Measurements from ENCODE around the gene PAN3.
A peak's percentile ranks its signal among the peaks of the same experiment; 100 is the strongest.

The PAN3 gene

DNA sequence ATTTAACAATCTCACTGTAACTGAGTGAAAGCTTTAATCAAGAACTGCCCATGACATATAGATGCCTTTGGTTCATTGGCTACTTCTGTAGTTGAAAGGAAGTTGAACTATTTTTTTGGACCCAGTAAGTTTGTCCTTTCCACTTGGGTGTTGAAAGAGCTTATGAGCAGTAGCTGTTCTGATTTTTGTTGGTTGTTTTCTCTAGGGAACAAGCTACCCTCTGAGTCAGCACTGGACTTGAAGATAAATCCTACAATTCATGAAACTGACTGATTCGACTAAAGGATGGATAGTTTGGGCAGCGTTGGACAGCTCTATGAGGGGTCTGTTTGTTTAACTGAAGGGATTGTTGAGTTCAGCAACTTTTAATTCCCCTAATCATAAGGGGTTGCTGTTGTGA, 101.0 kb downstream of the PAN3 start:
- H3K4me1 Mint-ChIP-seq = no peaks in the 10 kb centered on the region
- no peaks in the 10 kb centered on the region for H3K27me3 Mint-ChIP-seq
- DNase-seq (no peak), ATAC-seq (no peak)
- H3K27ac Mint-ChIP-seq = no peak overlapping the region
- H3K4me3 Mint-ChIP-seq = no peak overlapping the region
- H3K9me3 Mint-ChIP-seq = no peaks in the 10 kb centered on the region

DNA sequence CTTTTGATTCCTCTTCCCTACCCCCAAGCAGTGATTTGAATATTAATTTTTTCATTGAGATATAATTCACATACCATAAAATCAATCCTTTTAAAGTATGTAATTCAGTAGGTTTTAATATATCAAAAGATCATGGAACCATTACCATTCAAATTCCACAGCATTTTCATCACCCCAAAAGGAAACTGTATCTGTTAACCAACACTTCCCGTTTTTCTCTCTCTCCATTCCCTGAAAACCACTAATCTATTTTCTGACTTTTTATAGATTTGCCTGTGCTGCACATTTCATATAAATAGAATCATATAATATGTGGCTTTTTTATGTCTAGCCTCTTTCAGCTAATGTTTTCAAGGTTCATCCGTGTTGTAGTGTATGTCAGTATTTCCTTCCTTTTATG, 107.1 kb downstream of the PAN3 start:
- ATAC-seq (no peak), DNase-seq (no peak)
- no peak overlapping the region for H3K27ac Mint-ChIP-seq
- no peak overlapping the region for H3K4me3 Mint-ChIP-seq
- no peaks in the 10 kb centered on the region for H3K27me3 Mint-ChIP-seq
- peaks cover 8 to 15% of the 10 kb centered on the region in 2 donors for H3K9me3 Mint-ChIP-seq
- H3K4me1 Mint-ChIP-seq = peaks cover 21% of the 10 kb centered on the region

DNA sequence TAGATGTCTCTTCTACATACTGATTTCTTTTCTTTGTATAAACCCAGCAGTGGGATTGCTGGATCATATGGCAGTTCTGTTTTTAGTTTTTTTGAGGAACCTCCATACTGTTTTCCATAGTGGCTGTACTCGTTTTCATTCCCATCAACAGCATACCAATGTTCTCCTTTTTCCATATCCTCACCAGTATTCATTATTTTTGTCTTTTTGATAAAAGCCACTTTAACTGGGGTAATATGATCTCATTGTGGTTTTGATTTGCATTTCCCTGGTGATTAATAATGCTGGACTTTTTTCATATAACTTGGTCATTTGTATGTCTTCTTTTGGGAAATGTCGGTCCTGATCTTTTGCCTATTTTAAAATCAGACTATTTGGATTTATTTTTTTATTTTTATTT, 108.5 kb downstream of the PAN3 start:
- no peaks in the 10 kb centered on the region for H3K27me3 Mint-ChIP-seq
- no peak overlapping the region for H3K4me3 Mint-ChIP-seq
- peaks cover 8 to 15% of the 10 kb centered on the region in 2 donors for H3K9me3 Mint-ChIP-seq
- DNase-seq (no peak), ATAC-seq (no peak)
- peaks cover 33% of the 10 kb centered on the region for H3K4me1 Mint-ChIP-seq
- H3K27ac Mint-ChIP-seq = no peak overlapping the region

DNA sequence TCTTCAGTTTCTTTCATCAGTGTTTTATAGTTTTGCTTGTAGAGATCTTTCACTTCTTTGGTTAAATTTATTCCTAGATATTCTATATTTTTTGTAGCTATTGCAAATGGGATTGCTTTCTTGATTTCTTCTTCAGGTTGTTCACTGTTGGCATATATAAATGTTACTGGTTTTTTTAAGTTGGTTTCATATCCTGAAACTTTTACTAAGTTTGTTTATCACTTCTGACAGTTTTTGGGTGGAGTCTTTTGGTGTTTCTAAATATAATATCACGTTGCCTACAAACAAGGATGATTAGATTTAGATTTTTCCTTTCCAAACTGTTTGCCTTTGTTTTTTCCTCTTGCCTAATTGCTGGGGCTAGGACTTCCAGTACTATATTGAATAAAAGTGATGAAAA, 109.7 kb downstream of the PAN3 start:
- H3K4me1 Mint-ChIP-seq = peaks cover 34% of the 10 kb centered on the region
- peaks cover 8 to 15% of the 10 kb centered on the region in 2 donors for H3K9me3 Mint-ChIP-seq
- DNase-seq (no peak), ATAC-seq (no peak)
- H3K27ac Mint-ChIP-seq = peak overlapping the region in 1 of 2 donors; percentile 76
- no peak overlapping the region for H3K4me3 Mint-ChIP-seq
- no peaks in the 10 kb centered on the region for H3K27me3 Mint-ChIP-seq

DNA sequence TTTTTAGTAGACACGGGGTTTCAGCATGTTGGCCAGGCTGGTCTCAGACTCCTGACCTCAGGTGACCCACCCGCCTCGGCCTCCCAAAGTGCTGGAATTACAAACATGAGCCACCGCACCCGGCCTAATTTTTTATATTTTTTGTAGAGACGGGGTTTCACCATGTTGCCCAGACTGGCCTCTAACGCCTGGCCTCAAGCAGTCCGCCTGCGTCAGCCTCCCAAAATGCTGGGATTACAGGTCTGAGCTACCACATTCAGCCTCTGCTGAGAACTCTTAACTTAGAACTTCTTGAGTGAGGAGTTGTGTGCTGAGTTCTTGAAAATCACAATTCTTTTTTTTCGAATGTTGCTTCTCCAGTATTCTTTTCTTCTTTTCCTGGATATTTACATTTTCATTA, 112.2 kb downstream of the PAN3 start:
- Mint-ChIP-seq H3K4me1 (peaks cover 40% of the 10 kb centered on the region), H3K4me3 (no peak overlapping the region), H3K27ac (no peak overlapping the region)

DNA sequence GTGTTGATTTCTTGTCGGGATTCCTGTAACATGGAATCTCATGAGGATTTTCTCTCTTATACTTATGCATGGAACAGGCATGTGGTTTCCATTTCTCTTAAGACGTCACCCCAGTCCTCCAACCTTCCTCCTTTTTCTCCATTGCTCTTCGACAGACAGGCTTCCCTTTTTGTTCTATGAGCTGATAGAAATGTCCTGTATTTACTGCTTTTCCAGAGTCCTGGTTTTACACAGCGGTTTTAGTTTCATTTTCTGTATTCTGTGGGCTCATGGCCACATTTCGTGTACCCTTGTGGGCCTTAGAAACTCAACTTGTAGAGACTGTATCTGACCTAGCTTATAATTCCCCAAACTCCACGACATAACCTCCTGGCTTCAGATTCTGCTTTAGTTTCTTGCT, 113.1 kb downstream of the PAN3 start:
- no peaks in the 10 kb centered on the region for H3K27me3 Mint-ChIP-seq
- H3K9me3 Mint-ChIP-seq = peaks cover 3 to 12% of the 10 kb centered on the region in 2 donors
- peak overlapping the region in 1 of 2 donors; percentile 24 for H3K4me3 Mint-ChIP-seq
- H3K27ac Mint-ChIP-seq = peak overlapping the region in 1 of 2 donors; percentile 68
- peaks cover 36% of the 10 kb centered on the region for H3K4me1 Mint-ChIP-seq
- DNase-seq (no peak), ATAC-seq (no peak)

More for the DNA sequence above, 112.2 kb downstream of the PAN3 start:
- DNase-seq (no peak), ATAC-seq (no peak)
- Mint-ChIP-seq H3K9me3 (peaks cover 8 to 15% of the 10 kb centered on the region in 2 donors), H3K27me3 (no peaks in the 10 kb centered on the region)

DNA sequence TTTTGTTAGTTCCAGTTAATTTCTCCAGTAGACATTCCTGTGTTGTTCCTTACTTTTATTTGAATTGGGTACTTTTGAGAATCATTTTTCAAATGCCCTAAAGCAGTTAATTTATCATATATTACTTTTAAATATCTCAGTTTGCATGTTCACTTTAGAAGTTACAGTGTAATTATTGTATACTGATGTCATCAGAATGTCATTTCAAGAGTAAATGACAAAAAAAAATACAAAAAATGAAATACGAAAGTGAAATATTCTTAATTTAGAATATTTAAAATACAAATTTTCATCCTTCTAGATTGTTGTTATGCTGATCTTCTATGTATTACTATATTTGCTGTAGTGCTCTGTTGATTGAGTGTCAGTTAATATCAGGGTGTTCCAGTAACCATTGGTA, 114.2 kb downstream of the PAN3 start:
- Mint-ChIP-seq H3K27me3 (no peaks in the 10 kb centered on the region), H3K4me1 (peaks cover 25% of the 10 kb centered on the region), H3K4me3 (no peak overlapping the region), H3K27ac (no peak overlapping the region), H3K9me3 (peaks cover 0 to 5% of the 10 kb centered on the region in 2 donors)
- ATAC-seq (no peak), DNase-seq (no peak)

DNA sequence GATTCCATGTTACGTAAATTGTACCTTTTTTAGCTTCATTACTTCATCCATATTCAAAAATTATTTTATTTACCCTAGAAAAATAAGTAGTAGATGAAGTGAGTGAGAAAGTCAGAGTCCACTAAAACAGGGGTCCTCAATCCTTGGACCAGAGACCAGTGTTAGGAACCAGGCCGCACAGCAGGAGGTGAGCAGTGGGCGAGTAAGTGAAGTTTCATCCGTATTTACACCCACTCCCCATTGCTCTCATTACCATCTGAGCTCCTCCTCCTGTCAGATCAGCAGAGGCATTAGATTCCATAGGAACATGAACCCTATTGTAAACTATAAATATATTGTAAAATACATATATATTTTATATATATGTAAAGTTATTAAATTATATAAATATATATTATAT, 119.0 kb downstream of the PAN3 start:
- H3K4me3 Mint-ChIP-seq = no peak overlapping the region
- no peak for DNase-seq
- no peak overlapping the region for H3K27ac Mint-ChIP-seq
- no peaks in the 10 kb centered on the region for H3K9me3 Mint-ChIP-seq
- H3K4me1 Mint-ChIP-seq = peaks cover 6% of the 10 kb centered on the region
- ATAC-seq = no peak
- H3K27me3 Mint-ChIP-seq = no peaks in the 10 kb centered on the region

DNA sequence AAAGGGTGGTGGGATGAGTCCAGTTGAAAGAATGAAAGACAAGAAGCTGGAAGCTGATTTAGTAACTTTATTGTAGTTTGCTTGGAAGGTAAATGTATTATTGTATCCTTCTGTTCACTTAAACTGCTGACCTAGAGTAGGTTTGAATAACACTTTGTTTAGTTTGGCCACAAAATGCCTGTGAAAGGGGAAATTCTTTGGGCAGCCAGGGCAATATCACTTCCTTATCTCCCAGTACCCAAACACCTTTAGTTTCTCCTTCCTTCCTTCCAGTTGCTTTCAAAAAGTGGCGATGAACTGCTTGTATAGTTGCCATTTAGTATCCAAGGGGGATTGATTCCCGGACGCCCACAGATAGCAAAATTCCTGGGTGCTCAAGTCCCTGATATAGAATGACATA, 120.1 kb downstream of the PAN3 start:
- Mint-ChIP-seq H3K4me3 (no peak overlapping the region), H3K27me3 (no peaks in the 10 kb centered on the region), H3K9me3 (peaks cover 0 to 5% of the 10 kb centered on the region in 2 donors), H3K27ac (no peak overlapping the region), H3K4me1 (peaks cover 4% of the 10 kb centered on the region)
- DNase-seq (no peak), ATAC-seq (no peak)

DNA sequence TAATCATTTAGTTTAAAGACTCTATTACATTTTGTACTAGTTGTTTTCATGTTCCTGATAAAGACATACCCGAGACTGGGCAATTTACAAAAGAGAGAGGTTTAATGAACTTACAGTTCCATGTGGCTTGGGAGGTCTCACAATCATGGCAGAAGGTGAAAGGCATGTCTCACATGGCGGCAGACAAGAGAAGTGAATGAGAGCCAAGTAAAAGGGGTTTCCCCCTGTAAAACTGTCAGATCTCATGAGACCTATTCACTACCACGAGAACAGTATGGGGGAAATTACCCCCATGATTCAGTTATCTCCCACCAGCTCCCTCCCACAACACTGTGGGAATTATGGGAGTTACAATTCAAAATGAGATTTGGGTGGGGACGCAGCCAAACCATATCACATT, 129.2 kb downstream of the PAN3 start:
- no peak for DNase-seq
- H3K27ac Mint-ChIP-seq = no peak overlapping the region
- no peak for ATAC-seq
- H3K27me3 Mint-ChIP-seq = no peaks in the 10 kb centered on the region
- H3K9me3 Mint-ChIP-seq = peaks cover 8 to 13% of the 10 kb centered on the region in 2 donors
- peaks cover 12% of the 10 kb centered on the region for H3K4me1 Mint-ChIP-seq
- no peak overlapping the region for H3K4me3 Mint-ChIP-seq

DNA sequence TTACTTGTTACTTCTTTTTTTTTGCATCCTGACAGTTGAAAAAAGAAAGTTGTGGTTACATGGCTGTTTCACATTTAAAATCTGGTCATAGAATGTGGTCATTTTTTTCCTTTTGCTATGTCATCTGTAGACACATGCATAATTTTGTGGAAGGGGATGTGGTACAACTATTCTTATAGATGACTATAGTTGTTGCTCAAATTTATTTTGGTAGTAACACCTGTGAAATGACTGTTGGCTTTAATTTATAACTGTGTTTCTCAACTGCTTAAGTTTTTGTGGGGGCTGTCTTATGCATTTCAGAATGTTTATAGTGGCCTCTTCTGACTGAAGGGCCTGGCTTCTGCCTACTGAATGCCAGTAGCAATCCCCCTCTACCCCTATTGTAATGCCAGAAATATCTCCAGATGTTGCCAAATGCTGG, 130.5 kb downstream of the PAN3 start:
- no peak overlapping the region for H3K27ac Mint-ChIP-seq
- peak; percentile 100 for ATAC-seq
- no peaks in the 10 kb centered on the region for H3K27me3 Mint-ChIP-seq
- H3K4me1 Mint-ChIP-seq = peaks cover 12% of the 10 kb centered on the region
- H3K9me3 Mint-ChIP-seq = peaks cover 8% of the 10 kb centered on the region in 2 donors
- no peak for DNase-seq
- H3K4me3 Mint-ChIP-seq = no peak overlapping the region

DNA sequence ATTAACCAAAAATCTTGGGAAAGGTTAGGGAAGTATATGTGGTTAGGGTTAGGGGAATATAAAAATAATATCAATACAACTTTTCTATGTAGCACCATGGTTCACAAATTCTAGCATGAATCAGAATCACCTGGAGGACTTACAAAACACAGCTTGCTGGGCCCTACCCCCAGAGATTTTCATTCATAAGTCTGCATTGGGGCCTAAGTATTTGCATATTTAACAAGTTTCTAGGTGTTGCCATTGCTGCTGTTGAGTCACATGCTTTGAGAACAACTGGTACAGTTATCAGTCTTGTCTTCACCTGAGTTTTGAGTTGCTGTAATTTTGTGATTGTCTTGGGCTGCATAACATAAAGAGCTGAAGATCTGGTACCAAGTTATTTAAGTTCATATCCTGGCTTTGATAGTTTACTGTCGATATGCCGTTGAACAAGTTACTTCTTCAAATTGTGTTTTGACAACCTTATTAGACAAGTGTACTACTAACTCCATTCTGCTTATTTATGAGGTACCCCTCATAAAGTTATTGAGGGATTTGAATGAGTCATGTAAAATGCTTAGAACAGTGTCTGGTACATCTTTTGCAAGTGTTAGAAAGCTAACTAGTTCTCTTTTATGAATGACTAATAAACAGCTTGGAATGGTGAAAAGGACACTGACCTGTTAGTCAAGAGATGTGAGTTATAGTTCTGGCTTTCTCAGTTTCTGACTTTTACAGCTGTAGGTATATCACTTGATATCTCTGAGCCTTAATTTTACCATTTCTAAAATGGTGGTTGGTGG, 132.9 kb downstream of the PAN3 start:
- Mint-ChIP-seq H3K27me3 (no peaks in the 10 kb centered on the region), H3K4me1 (peaks cover 17% of the 10 kb centered on the region), H3K27ac (no peak overlapping the region)

DNA sequence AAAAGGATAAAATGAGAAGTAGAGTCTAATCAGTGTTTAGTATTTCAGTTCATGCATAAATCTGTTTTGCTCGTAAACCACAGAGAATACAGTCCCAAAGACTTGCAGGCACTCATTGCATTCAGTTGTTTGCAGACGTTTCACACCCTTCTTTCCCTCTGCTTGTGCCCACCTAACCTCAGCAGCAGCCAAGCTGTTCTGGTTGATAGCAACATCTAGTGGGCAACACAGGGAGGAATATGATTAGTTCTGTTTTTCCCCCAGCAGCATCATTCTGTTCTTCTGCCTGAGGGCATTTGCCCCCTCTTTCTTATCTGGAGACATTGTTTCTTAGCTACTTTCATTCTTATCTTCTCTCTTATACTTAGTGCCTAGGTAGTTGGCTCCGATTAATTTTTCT, 135.6 kb downstream of the PAN3 start:
- H3K4me1 Mint-ChIP-seq = peaks cover 7% of the 10 kb centered on the region
- H3K27me3 Mint-ChIP-seq = no peaks in the 10 kb centered on the region
- H3K9me3 Mint-ChIP-seq = no peaks in the 10 kb centered on the region
- DNase-seq = no peak
- no peak overlapping the region for H3K27ac Mint-ChIP-seq
- H3K4me3 Mint-ChIP-seq = no peak overlapping the region
- no peak for ATAC-seq

More for the DNA sequence above, 132.9 kb downstream of the PAN3 start:
- peaks cover 8% of the 10 kb centered on the region in 2 donors for H3K9me3 Mint-ChIP-seq
- DNase-seq = no peak
- no peak overlapping the region for H3K4me3 Mint-ChIP-seq
- ATAC-seq = no peak

DNA sequence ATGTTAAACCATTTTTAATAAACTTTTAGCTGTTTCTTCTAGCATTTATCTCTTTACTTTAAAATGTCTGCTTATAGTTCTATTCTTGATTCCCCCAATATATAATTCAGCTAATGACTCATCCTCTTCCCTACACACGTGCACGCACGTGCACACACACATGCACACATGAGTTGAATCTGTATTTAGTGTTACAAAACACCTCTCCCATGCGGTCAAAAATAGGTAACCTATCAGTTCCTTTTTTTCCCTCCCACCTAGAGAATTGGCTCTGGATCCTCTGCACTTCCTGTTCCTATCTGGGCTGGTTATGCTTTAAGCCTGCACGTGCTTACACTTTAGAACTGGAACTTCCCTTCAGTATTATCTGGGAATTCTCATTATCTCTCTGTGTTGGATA, 144.1 kb downstream of the PAN3 start:
- H3K4me3 Mint-ChIP-seq = no peak overlapping the region
- peaks cover 10% of the 10 kb centered on the region for H3K4me1 Mint-ChIP-seq
- H3K27ac Mint-ChIP-seq = no peak overlapping the region
- no peaks in the 10 kb centered on the region for H3K27me3 Mint-ChIP-seq
- no peaks in the 10 kb centered on the region for H3K9me3 Mint-ChIP-seq
- no peak for DNase-seq
- no peak for ATAC-seq

DNA sequence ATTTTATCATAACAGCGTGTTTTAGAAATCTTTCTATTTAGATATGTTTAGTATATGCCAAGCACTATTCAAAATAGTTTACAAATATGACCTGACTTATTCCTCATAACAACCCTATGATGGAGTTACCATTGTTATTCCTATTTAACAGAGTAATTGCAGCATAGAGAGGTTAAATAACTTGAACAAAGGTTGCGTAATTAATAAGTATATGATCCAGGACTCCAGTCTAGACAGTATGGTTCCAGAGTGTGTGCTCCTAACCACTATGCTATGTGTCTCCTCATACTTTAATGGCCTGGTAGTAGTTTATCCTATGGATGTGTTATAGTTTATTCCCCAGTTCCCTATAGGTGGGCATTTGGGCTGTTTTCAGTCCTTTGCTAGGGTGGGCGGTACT, 145.3 kb downstream of the PAN3 start:
- Mint-ChIP-seq H3K4me1 (peaks cover 10% of the 10 kb centered on the region), H3K4me3 (no peak overlapping the region), H3K27ac (no peak overlapping the region), H3K9me3 (no peaks in the 10 kb centered on the region), H3K27me3 (no peaks in the 10 kb centered on the region)
- DNase-seq (no peak), ATAC-seq (no peak)

DNA sequence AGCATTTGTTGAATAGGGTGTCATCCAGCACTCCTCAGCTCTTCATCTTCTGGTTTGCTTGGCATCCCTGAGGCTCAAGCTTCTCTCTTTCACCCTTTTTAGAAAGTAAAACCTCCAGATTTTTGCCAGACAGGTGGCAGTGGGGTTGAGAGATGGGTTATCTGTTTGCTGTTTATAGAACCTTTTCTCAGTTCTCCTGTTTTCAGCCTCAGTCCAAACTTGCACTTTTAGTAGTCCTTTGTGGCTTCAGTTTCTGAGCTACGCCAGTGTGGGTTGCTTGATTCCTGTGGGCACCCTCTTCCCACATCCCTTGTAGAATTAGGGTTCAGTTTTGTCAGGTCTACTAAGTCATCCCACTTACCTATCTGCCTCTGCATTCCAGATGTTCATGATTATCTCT, 147.9 kb downstream of the PAN3 start:
- DNase-seq (no peak), ATAC-seq (no peak)
- H3K4me3 Mint-ChIP-seq = no peak overlapping the region
- no peaks in the 10 kb centered on the region for H3K27me3 Mint-ChIP-seq
- peak overlapping the region; percentile 5 to 85 for H3K27ac Mint-ChIP-seq
- no peaks in the 10 kb centered on the region for H3K9me3 Mint-ChIP-seq
- H3K4me1 Mint-ChIP-seq = peaks cover 10% of the 10 kb centered on the region

DNA sequence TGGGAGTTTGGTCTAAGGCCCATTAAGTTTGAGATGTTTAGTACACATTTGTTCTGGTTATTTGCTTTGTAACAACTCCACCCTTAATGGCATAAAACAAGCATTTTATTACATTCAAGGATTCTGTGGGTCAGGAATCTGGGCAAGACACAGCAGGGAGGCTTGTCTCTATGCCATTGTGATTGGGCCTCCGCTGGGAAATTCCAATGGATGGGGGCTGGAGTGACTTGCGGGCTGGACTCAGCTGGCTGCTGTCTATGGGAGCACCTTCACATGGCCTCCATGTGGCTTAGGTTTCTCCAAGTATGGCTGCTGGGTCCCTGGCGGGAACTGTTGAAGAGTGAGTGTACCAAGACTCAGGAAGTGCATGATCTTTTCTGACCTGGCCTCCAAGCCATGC, 159.0 kb downstream of the PAN3 start:
- Mint-ChIP-seq H3K9me3 (peaks cover 0 to 8% of the 10 kb centered on the region in 2 donors), H3K4me1 (peaks cover 11% of the 10 kb centered on the region), H3K27ac (no peak overlapping the region), H3K4me3 (no peak overlapping the region), H3K27me3 (no peaks in the 10 kb centered on the region)
- no peak for DNase-seq
- no peak for ATAC-seq
